ACC112 (cell line): ENCODE measurements around the gene SLC37A1.

Experiments used
- H2AFZ ChIP-seq: fragments of 200-600 bp; sonication (generic); one replicate; pipeline ENCODE4 v1.6.0; 2017; ENCODE audit warnings: antibody characterized with exemption, low read length; ENCODE audit not compliant: unreplicated experiment
- H3K27ac ChIP-seq: fragments of 200-600 bp; sonication (generic); 2 replicates; pipeline ENCODE4 v1.5.1; 2014; ENCODE audit warnings: low read depth, mild to moderate bottlenecking, antibody characterized with exemption, low read length, moderate library complexity
- H3K27me3 ChIP-seq: fragments of 200-600 bp; sonication (generic); 2 replicates; pipeline ENCODE4 v1.6.1; 2014; ENCODE audit warnings: mild to moderate bottlenecking, antibody characterized with exemption, low read length, moderate library complexity, mixed read lengths; ENCODE audit not compliant: insufficient read depth
- H3K36me3 ChIP-seq: fragments of 200-600 bp; sonication (generic); 2 replicates; pipeline ENCODE4 v1.6.1; 2016; ENCODE audit warnings: mild to moderate bottlenecking, antibody characterized with exemption, low read length, moderate library complexity, mixed read lengths; ENCODE audit not compliant: insufficient read depth
- H3K4me1 ChIP-seq: fragments of 200-600 bp; sonication (generic); one replicate; pipeline ENCODE4 v1.6.1; 2016; ENCODE audit warnings: low read length, mixed read lengths; ENCODE audit not compliant: insufficient read depth, unreplicated experiment, control insufficient read depth
- H3K4me3 ChIP-seq: fragments of 200-600 bp; sonication (generic); 2 replicates; pipeline ENCODE4 v1.5.1; 2014; ENCODE audit warnings: mild to moderate bottlenecking, low read depth, low read length
- H3K79me2 ChIP-seq: fragments of 200-600 bp; sonication (generic); one replicate; pipeline ENCODE4 v1.6.0; 2016; ENCODE audit warnings: low read length; ENCODE audit not compliant: control insufficient read depth, unreplicated experiment, insufficient read depth

The SLC37A1 gene

DNA sequence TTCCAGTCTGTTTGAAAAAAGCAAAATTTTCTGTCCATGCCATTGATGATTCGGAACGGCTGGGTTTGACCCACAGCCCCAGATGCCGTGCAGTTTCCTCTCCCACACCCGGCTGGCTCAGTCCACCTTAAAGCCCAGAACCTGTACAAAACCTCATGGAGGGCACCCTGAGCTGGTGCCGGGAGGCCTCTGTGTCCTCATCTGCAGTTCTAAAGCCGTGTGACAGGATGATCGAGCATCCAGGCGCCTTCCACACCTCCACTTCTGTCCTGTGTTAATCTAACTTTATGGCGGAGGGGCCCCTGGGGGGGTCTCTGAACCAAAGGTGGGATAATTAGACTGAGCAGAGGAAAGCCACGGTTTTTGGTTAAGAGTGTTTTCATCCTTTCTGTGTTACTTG is 49.6 kb downstream of the SLC37A1 start:
- no peaks in the 10 kb centered on the region for H3K4me1 ChIP-seq
- no peak overlapping the region for H3K4me3 ChIP-seq
- H3K27ac ChIP-seq: no peak overlapping the region
- H3K79me2 ChIP-seq: no peaks in the 10 kb centered on the region
- no peaks in the 10 kb centered on the region for H3K27me3 ChIP-seq
- H3K36me3 ChIP-seq: no peaks in the 10 kb centered on the region
- H2AFZ ChIP-seq: no peak overlapping the region

GRCh38 chr21:42563686-42564085 is 50.0 kb downstream of the SLC37A1 start:
- Histone ChIP-seq H3K27ac (no peak overlapping the region), H2AFZ (no peak overlapping the region), H3K27me3 (no peaks in the 10 kb centered on the region), H3K79me2 (no peaks in the 10 kb centered on the region), H3K4me3 (no peak overlapping the region), H3K4me1 (no peaks in the 10 kb centered on the region), H3K36me3 (no peaks in the 10 kb centered on the region)

DNA sequence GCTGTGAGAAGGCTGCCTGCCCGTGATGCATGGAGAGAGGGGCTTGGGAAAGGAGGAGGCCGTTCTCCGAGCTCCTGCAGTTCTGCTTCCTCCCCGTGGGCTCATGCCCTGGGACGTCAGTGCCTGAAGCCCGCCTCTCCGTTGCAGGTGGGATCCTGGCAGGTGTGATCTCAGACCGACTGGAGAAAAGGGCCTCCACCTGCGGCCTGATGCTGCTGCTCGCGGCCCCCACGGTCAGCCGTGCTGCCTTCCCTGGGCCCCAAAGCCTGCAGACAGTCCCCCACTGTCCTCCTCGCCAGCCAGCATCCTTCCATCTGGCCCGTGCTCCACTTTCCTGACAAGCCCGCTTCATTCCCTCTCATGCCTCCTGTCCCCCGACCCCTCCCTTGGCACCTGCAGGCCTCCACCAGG is 50.9 kb downstream of the SLC37A1 start:
- Histone ChIP-seq H3K4me1 (no peaks in the 10 kb centered on the region), H3K27ac (no peak overlapping the region), H3K36me3 (no peaks in the 10 kb centered on the region), H3K79me2 (no peaks in the 10 kb centered on the region), H3K27me3 (no peaks in the 10 kb centered on the region), H2AFZ (no peak overlapping the region), H3K4me3 (no peak overlapping the region)

DNA sequence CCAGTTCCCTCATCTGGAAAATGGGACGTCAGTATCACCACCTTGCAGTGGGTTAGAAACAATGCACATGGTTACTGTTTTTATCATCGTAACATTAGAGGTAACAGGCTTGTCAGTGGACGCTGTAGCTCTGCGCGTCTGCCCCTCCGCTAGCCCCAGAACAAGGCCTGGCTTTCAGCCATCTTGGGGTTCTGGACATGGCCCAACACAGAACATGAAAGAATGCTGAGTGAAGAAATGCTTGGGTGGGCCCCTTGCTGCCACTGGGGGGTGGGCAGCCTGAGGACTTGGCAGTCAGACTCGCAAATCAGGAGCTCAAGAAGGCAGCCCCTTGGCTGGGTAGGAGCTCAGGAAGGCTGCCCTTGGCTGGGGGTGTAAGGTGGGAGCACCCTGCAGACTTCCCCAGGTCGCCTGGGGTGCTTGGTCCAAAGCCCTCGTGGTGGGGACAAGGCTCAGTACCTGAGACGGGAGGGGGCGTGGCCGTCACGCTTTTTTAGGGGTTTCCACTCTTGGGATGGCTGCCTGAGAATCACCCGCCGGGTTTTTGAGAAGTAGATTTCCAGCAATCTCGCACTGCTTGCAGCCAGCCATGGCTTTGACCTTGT is 51.7 kb downstream of the SLC37A1 start:
- H3K79me2 ChIP-seq: no peaks in the 10 kb centered on the region
- H3K27ac ChIP-seq: no peak overlapping the region
- no peaks in the 10 kb centered on the region for H3K27me3 ChIP-seq
- no peak overlapping the region for H2AFZ ChIP-seq
- no peaks in the 10 kb centered on the region for H3K4me1 ChIP-seq
- no peak overlapping the region for H3K4me3 ChIP-seq
- no peaks in the 10 kb centered on the region for H3K36me3 ChIP-seq

- Histone ChIP-seq H3K4me3 (no peak overlapping the region), H2AFZ (no peak overlapping the region), H3K79me2 (no peaks in the 10 kb centered on the region), H3K4me1 (no peaks in the 10 kb centered on the region), H3K27me3 (no peaks in the 10 kb centered on the region), H3K36me3 (no peaks in the 10 kb centered on the region), H3K27ac (no peak overlapping the region)
These were observed 52.4 kb downstream of the SLC37A1 start for GRCh38 chr21:42565886-42566523.

DNA sequence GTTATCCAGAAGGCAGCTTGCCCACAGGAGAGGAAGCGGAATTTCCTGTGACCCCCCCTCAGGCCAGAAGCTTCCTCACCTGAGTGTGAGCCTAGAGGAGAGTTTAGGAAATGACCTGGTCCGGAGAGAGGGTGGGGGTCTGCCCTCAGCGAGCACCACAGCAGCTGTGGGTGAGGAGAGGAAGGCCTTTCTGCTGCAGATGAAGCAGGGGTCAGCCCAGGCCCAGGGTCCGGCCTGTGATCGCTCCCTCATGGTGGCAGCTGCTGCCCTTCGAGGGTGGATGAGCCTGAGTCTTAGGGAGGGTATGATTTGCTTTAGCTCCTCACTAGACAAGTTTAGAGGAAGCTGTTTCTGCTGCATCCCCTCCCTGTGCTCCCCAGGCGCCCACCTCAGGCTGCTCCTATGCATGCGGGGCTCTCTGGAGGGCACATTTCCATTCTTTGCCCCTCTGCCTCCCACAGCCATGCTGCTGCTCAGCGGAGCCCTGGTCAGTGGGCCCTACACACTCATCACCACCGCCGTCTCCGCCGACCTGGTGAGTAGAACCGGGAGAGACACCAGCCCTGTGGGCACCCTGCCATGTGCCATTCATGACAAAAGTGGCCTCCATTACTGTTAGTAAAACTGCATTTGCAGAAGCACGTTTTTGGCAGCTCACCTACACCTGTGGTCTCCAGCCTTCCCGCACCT is 53.0 kb downstream of the SLC37A1 start:
- no peaks in the 10 kb centered on the region for H3K27me3 ChIP-seq

GRCh38 chr21:42567214-42567555 is 53.5 kb downstream of the SLC37A1 start:
- no peaks in the 10 kb centered on the region for H3K4me1 ChIP-seq
- H3K27me3 ChIP-seq: no peaks in the 10 kb centered on the region
- no peak overlapping the region for H3K27ac ChIP-seq
- no peaks in the 10 kb centered on the region for H3K36me3 ChIP-seq
- H3K4me3 ChIP-seq: no peak overlapping the region
- H3K79me2 ChIP-seq: no peaks in the 10 kb centered on the region
- no peak overlapping the region for H2AFZ ChIP-seq

More for the DNA sequence above, 53.0 kb downstream of the SLC37A1 start:
- no peak overlapping the region for H3K27ac ChIP-seq
- no peak overlapping the region for H2AFZ ChIP-seq
- no peaks in the 10 kb centered on the region for H3K79me2 ChIP-seq
- H3K36me3 ChIP-seq: no peaks in the 10 kb centered on the region
- no peaks in the 10 kb centered on the region for H3K4me1 ChIP-seq
- H3K4me3 ChIP-seq: no peak overlapping the region

- H3K4me3 ChIP-seq: no peak overlapping the region
- no peaks in the 10 kb centered on the region for H3K79me2 ChIP-seq
- H3K27ac ChIP-seq: no peak overlapping the region
- H2AFZ ChIP-seq: no peak overlapping the region
- H3K4me1 ChIP-seq: no peaks in the 10 kb centered on the region
- no peaks in the 10 kb centered on the region for H3K36me3 ChIP-seq
- H3K27me3 ChIP-seq: no peaks in the 10 kb centered on the region
These were observed 54.2 kb downstream of the SLC37A1 start for GRCh38 chr21:42567861-42568260.

DNA sequence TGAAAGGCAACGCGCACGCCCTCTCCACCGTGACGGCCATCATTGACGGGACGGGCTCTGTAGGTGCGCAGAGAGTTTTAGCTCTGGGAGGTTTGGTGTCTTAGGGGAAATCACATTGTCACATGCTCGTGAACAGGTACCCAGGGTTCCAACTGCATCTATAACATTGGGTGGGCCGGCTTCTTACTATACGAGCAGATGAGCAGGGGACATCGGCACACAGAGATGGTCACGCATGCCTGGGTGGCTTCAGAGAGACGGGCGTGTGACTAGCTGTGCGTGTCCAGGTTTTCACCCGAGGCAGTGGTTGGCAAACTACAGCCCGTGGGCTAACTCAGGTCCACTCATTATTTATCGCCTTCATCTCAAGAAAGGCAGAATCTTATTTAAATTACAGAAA is 54.7 kb downstream of the SLC37A1 start:
- Histone ChIP-seq H3K27ac (no peak overlapping the region), H2AFZ (no peak overlapping the region), H3K4me3 (no peak overlapping the region), H3K4me1 (no peaks in the 10 kb centered on the region), H3K79me2 (no peaks in the 10 kb centered on the region), H3K27me3 (no peaks in the 10 kb centered on the region), H3K36me3 (no peaks in the 10 kb centered on the region)

GRCh38 chr21:42568866-42569731 is 55.4 kb downstream of the SLC37A1 start:
- H3K36me3 ChIP-seq: no peaks in the 10 kb centered on the region
- no peaks in the 10 kb centered on the region; the same call in 1 of the 2 replicates for H3K27me3 ChIP-seq
- H3K79me2 ChIP-seq: no peaks in the 10 kb centered on the region
- H3K4me3 ChIP-seq: no peak overlapping the region
- no peak overlapping the region for H2AFZ ChIP-seq
- no peak overlapping the region for H3K27ac ChIP-seq
- H3K4me1 ChIP-seq: no peaks in the 10 kb centered on the region
